Femur (tissue), 1 donor: ENCODE data around the gene TRIO.
"Not testable (repeated sequence)": the region's sequence is repeated elsewhere in the genome, so short reads cannot be mapped to it uniquely, and the experiment has no call there.

Source experiments
- DNase-seq: peaks from one replicate; pipeline ENCODE4 v3.0.0-alpha.2; 2017

TRIO gene

DNA sequence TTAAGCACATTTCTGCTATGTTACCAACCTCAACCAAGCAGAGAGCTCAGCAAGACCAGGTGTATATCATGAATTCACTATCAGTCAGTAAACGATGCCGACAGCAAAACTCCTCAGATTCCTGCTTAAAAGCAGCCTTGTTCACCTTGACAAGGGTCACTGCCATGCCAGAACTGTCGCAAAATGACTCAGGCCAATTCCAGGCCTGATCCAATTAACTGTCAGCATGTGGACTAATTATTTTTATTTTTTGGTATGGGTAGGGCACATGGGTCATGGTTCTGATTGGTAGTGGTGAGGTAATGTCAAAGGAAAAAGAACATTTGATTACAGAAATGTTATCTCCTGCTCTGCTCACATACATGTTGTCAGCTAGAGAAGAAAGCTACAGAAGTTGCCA lies 224.2 kb downstream of the TRIO start:
- DNase-seq = no peak

DNA sequence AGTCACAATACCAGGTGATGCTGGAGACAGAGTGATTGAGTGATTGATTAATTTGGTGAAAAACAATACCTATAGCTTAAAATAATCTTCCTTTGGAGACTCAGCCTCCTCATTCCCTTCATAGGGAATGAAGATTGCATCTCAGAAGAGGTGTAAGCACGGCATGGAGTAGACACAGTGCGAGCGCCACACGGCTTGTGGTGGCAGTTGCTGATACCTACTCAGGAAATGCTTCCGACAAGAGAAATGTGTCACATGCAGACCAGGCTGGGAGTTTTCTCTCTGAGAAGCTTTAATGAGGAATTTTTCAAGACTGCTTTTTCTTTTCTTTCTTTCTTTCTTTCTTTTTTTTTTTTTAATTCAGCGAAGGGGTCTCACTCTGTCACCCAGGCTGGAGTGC lies 226.6 kb downstream of the TRIO start:
- no peak for DNase-seq

DNA sequence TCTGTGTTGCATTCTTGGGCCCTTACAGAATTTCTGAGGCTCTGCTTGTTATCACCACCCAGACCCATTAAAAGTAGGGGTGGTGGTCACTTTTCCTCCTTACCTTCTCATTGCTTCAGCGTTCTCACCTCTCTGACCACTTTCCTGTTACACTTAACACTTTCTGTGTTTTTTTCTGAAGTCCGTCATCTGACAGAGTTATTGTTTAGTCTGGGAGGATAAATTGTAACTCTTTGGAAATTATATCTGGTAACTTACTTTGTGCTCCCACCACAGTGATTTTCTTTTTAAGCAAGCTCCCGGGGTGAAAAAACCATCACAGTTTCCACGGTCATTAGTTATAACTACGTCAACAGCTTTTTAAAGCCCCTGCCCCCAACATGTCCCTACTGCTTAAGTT lies 227.2 kb downstream of the TRIO start:
- DNase-seq = no peak

DNA sequence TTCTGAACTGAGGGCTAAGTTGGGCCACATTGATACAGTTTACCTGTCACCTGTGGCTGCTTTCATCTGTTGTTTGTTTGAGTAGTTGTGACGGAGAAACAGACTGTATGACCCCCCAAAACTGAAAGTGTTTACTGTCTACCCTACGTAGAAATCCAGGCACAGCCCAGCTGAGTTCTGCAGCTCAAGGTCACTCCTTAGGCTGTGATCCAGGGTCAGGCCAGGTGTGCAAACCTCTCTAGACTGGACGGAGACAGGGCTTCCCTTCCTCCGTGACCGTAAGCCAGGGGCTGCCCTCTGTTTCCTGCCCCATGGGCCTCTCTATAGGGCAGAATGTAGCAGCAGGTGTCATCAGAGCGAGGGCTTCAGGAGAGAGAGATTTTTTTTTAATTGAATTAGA lies 230.5 kb downstream of the TRIO start:
- DNase-seq = no peak

DNA sequence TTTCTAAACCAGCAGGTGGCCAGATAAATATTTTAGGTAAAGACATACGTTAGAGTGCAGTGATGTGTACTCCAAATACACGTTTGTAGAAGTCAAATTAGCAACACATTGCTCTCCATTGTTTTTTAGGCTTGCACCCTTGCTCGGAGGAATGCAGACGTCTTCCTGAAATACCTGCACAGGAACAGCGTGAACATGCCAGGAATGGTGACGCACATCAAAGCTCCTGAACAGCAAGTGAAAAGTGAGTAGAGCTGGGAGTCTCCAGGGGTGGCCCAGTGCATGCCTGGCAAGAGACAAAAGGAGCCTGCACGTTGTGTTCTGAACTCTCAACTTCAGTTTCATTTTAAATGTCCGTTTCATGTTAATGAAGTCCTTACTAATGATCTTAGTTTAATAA lies 231.0 kb downstream of the TRIO start:
- no peak for DNase-seq

DNA sequence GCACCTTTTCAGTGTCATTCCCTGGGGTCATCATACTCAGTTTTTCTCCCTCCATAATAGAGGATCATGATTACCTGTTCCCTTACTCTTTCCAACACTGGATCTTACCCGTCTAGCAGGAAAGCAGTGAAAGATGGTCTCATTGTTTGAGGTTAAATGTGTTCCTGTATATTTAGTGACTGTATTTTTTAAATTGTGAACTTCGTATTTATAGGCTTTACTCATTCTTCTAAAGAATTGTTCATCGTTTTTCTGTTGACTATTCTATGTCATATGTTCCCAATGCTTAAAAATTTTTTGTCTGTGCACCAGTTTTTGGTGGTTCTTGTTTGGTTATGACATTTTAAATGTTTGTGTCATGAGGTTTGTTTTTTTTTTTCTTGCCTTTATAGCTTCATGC lies 233.6 kb downstream of the TRIO start:
- no peak for DNase-seq

DNA sequence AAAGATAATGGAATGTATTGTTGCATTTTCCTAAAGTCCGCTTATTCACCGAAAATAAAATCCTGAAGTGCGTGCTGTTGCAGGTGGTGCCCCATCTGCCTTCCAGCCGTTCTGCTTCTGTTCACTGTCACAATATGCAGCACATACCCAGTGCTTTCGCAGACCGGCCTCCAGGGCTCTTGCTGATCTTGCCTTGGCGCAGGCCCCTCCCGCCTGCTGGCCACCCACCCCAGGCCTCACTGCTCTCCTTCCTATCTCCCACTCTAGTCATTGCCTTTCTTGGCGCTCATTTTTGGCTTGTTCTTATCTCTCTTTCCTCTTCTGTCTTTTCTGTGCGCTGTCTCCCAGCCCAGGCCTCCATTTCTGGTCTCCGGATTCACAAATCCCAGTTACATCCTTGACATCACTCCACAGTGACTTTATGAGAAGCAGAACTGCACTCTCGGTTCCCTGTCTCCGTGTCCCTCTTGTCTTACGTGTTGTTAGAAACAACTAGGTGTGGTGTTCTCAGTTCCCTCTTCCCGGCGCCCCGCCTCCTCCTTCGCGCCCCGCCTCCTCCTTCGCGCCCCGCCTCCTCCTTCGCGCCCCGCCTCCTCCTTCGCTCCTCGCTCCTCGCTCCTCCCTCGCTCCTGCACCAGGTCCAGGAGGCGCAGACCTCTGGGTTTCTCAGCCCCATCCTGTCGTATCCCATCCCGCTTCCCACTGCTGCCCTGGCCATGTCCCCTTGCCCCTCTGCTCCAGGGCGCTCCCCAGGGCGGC lies 236.8 kb downstream of the TRIO start:
- DNase-seq = no peak

DNA sequence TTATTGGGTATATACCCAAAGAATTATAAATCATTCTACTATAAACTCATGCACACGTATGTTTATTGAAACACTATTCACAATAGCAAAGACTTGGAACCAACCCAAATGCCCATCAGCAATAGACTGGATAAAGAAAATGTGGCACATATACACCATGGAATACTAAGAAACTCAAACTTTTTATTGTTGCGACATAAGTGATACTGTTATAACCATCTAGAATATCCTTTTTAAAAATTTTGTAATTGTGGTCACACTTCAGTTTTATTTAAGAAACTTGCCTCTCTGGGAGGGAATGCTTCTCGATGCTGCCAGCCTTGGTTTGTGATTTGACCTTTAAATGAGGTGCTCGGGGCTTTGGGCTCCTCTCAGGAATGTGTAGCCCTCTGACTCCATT lies 237.6 kb downstream of the TRIO start:
- no peak for DNase-seq

DNA sequence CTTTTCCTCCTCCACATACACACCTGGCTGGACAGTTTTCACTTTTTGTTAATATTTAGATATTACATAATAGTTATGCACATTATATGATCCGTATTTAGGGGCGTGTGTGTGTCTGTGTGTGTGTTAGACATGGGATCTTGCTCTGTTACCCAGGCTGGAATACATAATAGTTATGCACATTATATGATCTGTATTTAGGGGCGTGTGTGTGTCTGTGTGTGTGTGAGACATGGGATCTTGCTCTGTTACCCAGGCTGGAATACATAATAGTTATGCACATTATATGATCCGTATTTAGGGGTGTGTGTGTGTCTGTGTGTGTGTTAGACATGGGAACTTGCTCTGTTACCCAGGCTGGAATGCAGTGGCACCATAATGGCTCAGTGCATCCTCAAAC lies 239.5 kb downstream of the TRIO start:
- DNase-seq = no peak

DNA sequence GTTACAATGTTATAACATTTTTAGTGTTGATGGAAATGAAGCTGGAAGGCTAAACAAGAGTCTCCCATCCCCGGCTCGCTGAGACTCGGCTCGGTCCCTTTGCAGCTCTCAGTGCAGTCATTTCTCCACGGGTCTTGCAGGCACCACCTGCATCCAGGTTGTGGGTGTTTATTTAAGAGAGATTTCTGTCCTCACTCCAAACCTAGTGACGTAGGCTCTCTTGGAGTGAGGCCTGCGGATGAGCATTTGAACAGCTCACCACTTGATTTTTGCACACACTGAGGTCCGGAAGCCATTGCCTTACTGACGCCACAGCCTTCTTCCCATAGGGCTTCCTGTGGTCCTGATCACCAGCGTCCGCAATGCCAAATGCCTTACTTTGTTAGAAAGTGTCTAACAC lies 240.8 kb downstream of the TRIO start:
- no peak for DNase-seq

DNA sequence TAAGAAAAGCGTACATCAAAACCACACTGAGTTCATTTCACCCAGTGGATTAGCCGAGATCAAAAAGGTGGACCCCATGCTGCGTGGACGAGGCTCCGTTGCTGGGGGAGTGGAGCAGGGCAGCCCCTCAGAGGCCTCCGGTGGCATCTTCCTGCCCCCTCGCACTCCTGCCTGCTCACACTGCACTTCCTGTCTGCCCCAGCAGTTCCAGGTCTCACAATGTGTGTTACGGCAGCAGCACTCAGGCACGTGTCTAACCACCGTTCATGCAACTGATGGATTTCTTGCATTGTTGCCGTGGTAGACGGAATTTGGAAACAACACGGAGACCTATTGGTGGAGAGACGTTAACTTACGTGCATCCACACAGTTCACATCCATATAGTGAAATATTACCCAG lies 241.9 kb downstream of the TRIO start:
- DNase-seq = no peak

DNA sequence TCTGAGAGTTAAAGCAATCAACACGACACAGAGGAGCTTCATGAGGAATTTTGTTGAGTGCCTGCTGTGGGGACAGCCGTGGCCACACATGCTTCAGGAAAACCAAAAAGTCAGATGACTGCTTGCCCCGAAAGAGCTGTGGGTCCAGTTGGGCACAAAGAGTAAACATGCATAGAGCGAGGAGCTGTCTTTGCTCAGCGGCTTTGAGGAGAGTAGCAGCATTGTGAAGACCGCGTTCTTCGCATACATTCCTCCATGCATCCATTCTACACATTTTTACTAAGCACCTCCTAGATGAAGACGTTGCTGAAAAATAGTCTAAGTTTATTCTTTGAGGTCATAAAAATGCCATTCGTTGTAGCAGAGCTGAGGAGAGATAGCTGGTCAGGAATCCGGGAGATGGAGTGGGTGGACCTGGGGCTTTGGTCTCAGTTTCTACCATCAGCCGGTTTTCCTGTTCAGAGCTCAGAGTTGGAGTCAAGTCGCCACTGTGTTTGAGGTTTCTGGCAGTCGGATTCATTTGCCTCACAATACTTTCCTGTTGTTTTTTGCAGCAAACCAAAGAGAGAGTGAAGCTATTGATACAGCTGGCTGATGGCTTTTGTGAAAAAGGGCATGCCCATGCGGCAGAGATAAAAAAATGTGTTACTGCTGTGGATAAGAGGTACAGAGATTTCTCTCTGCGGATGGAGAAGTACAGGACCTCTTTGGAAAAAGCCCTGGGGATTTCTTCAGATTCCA lies 243.9 kb downstream of the TRIO start:
- no peak for DNase-seq

DNA sequence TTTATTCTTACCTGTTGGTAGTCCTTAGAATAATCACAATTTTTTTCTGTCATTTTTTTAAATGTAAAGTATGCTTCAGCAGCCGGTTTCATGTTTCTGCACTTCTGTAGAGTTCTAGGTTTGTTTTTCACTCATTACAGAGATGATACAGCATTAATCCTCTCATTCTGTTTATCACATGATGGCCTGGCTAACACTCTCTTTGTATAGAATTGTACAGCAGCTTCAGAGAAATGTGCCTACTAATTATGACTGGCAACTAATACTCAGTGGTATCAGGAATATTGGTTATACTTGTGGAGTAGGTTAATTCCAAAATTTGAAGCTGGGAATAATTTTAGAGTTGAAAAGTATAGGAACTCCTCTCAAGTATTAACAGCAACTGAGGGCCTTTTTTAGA lies 245.6 kb downstream of the TRIO start:
- no peak for DNase-seq

DNA sequence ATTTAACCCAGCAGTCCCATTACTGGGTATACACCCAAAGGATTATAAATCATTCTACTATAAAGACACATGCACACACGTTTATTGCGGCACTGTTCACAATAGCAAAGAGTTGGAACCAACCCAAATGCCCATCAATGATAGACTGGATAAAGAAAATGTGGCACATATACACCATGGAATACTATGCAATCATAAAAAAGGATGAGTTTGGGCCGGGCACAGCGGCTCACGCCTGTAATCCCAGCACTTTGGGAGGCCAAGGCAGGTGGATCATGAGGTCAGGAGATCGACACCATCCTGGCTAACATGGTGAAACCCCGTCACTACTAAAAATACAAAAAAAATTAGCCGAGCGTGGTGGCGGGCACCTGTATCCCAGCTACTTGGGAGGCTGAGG lies 249.4 kb downstream of the TRIO start:
- DNase-seq = not testable (repeated sequence)

DNA sequence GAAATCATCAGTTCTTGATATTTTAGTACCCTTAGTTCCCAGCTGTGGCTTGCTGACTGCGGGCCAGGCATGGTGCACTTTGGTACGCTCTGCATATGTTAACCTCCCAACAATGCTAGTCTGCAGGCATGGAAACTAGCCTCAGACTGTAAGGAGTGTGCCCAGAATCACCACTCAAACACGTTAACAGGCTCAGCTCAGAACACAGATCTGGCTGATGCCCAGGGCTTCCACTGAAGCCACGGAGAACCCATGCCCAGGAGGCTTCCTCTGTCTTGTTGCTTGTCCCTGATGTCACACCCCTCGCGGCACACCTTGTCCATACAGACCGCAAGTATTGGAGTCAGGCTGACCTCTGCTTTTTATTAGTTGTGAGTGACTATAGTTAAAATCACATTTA lies 251.2 kb downstream of the TRIO start:
- no peak for DNase-seq

DNA sequence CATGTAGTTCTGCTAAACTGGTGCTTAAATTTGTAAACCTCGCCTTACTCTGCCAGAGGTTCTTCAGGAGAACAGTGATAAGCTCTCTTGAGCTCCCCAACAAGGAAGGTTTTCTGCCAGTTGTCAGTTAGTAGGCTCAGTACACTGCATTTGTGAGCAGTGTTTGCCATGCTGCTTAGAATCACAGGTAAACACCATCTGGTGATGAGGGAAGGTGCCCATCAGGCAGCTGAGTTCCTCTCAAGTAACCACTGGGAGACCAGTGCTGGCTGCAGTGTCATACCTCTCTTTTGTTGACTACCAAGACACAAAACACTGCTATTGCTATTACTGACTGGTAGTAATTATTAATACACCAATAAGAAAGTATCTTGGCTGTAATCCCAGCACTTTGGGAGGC lies 252.3 kb downstream of the TRIO start:
- no peak for DNase-seq

DNA sequence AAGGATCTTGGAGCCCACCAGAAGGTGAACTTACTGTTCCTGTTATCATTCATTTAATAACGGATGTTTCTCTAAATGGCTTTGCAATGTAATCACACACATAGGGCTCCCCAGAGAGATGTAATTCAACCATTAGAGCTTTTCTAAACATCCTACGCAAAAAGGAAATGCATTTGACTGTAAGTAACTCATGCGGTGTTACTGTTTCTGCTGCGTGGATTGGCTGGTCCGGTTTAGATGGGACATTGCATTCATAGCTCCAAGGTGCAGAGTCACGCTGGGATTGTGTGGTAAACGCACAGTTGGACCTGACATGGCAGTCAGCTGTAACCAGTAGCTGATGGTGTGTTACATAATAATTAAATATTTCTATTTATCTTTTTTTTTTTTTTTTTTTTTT lies 252.9 kb downstream of the TRIO start:
- DNase-seq = no peak

DNA sequence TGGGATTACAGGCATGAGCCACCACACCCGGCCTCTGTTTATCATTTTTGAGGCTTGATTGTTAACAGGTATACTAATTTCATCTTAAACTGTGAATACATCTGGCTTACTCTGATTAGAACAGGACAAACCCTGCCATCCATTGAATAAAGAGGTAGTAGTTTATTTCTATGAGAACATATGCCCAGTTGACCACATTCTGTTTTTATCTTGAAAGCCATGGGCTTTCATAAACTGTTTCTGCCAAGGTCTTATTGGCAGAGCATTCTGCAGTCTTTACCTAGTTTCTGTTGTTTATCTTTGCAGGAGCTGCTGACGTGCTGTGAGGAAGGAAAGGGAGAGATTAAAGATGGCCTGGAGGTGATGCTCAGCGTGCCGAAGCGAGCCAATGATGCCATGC lies 253.6 kb downstream of the TRIO start:
- no peak for DNase-seq

DNA sequence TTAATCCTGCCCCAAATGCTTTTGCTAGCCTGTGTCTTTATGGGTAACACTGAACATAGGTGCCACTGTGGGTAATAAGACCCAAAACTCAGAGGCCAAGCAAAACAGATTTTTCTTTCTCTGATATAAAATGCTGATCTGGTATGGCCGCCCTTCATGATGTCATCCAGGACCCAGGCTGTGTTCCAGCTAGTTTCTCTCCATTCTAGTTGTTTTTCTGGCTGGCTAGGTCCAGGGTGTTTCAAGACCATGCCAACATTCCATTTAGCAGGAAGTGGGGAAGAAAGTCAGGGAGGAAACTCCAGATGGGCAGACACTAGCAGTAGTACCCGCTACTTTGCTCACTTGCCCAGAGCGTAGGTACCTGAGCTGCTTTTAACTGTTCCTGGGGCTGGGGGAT lies 254.6 kb downstream of the TRIO start:
- no peak for DNase-seq

DNA sequence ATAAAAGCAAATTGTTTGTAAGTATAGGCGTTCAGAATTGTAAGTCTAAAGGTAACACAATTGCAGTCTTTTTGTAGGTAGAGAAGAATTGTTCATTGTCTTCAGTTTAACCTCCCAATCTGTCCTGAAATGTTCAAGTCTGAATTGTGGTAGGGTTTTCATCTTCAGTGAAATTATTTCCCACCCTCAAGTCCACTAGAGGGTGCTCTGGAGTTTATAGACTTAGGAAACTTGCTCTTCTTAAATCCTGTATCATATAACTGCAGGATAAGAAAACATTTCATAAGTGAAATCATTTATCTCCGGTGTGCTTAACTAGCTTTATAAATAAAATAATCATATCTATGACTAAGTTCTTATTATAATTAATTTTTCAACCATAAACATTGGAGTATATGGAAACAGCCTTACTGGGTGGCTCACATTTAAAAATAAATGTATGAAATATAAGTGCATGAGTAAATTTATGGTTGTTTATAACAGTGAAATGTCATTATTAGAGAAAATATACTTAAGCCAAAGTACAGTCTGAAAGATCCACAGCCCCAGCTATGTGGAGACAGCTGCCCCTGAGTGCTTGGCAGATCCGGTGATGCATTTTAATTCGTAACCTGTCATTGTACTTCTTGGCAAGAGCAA lies 256.0 kb downstream of the TRIO start:
- no peak for DNase-seq

DNA sequence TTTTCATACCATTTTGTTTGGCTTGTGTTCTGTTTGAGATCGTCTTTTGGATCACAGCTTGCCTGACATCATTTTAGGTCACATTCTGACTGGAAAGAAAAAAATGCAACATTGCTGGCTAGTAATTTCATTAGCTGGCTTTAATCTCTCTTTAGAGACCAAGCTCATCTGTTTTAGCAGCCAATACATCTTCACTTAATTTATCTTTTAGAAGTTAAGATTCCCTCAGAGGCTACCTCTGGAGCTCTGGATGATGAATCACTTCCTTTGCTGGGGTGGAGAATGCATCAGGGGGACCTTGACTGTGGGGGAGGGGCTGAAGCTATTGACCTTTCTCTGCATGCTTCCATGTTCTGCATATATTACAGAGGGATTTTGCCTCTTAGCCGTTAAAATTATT lies 256.9 kb downstream of the TRIO start:
- no peak for DNase-seq

DNA sequence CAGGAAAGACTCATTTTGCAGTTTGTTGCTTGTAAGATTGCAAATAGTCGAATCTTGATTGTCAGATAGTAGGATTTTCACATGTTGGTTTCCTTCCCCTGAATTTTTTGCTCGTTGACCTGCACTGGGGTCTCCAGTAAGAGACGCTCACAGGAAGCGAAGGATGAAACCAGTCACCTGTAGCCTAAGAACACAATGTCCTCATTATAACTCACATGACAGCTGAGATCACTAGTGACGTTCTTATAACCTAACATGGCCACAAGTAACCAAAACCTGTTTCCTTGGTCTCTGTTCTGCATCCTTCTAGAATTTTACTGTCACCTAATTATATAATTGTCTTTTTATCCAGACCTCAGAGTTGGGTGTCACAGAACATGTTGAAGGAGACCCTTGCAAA lies 257.5 kb downstream of the TRIO start:
- no peak for DNase-seq

DNA sequence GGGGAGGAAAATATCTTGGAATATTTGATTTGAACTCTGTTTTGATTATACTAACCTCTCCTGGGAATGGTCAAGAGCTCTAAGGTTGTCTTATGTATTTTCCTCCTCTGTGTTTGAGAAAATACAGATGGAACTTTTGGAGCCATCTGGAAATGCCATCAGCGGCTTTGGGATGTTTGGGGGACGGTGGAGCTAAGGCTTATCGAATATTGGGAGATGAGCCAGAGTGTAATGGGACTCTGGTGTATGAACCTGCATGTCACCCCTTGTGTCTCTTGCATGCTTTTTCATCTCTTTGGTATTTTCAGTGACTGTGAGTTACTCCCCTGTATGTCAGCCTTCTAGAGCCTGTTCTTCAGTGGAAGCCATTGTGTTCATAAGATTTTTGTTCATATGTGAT lies 258.5 kb downstream of the TRIO start:
- DNase-seq = no peak

DNA sequence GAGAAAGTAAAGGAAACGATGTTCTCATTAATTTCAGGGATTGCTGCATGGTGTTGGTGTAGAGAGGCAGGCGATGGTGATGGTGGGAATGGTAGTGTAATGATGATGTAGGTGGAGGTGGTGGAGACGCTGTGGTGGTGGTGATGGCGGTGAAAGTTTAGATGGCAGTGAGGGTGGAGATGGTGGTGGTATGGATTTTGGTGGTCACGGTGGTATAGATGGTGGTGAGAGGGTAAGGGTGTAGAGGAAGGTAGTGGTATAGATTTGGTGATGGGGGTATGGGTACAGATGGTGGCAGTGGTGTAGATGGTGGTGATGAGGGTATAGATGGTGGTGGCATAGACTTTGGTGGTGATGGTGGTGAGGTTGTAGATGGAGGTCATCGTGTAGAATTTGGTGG lies 259.3 kb downstream of the TRIO start:
- no peak for DNase-seq
